GM18505 (cell line): ENCODE data around the gene ZNF423.

ENCODE experiments used
- ATAC-seq: cut with Tn5 transposase; IDR thresholded peaks from one replicate; pipeline ENCODE4 v1.9.1; 2021; ENCODE audit not compliant: unreplicated experiment
- POLR2A ChIP-seq: IDR thresholded peaks from 4 replicates; pipeline ENCODE4 v1.6.1; 2011; ENCODE audit warnings: borderline replicate concordance; ENCODE audit not compliant: insufficient read depth, insufficient read length; ENCODE audit errors: extremely low read depth

The ZNF423 gene

DNA sequence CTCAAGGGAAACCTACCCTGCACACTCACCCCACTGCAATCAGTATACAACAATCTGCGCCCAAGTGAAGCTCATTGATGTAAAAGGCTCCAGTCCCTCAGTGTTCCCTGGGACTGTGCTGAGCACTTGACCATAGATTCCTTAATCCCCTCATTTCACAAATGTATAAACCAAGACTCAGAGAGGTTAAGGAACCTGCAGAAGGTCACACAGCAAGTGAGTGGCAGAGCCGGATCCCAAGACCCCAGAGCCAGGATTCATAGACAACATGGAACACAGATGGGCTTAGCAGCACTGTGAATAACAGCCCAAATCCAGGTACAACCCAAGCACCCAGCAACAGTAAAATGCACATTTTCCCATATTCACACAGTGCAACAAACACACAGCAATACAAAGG lies 256.6 kb downstream of the ZNF423 start:
- ATAC-seq: no peak
- TF ChIP-seq POLR2A: no peak

DNA sequence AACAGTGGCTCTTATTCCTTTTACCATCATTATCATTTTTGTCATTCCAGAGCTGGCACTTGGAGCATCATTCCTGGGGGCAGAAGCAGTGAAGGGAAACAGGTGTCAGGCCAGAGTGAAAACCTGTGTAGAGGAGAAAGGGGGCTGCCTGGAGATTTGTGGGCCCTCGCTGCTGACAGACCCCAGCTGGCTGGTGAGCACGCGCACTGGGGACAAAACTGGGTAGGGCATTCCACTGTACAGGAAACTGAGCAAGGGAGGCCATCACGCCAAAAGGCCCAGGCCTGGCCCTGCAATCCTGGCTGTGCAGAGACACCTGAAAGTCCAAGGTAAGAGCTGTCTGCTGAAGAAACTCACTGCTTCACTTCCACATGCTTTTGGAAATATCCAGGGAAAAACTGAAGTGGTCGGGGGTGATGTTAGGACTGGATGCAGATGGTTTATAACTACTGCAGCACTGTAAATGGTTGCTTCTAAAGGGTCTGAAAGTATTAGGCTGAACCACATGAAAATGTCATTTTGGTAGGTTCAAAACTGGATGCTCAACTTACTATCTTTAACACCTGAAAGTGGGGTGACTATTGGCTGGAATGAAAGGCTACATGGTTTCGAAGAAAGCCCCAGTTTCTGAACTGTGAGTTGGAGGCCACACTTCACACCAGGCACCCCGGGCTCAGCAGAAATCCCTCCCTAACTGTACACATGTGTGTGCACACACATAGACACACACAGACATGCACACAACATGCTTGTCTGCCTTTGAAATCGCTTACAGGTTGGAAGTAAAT lies 257.3 kb downstream of the ZNF423 start:
- TF ChIP-seq POLR2A: no peak

DNA sequence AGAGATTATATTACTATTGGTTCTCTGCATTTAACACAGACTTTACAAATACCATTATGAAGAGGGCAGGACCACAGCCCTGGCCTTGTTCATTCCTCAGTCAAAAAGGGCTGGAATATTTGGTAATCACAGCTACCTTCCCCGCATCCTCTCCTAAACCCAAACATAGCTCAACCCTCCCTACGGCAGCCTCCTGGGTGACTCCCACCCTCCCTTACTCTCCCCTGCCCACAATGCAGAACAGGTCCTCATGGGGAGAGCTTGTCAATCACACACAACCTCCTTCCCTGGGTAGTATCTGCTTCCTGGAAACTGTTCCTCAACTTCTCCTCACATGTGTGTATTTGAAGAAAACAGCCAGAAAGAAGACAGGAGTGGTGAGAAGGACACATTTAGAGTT lies 258.1 kb downstream of the ZNF423 start:
- no peak for TF ChIP-seq POLR2A

More for the DNA sequence above, 257.3 kb downstream of the ZNF423 start:
- no peak for ATAC-seq

DNA sequence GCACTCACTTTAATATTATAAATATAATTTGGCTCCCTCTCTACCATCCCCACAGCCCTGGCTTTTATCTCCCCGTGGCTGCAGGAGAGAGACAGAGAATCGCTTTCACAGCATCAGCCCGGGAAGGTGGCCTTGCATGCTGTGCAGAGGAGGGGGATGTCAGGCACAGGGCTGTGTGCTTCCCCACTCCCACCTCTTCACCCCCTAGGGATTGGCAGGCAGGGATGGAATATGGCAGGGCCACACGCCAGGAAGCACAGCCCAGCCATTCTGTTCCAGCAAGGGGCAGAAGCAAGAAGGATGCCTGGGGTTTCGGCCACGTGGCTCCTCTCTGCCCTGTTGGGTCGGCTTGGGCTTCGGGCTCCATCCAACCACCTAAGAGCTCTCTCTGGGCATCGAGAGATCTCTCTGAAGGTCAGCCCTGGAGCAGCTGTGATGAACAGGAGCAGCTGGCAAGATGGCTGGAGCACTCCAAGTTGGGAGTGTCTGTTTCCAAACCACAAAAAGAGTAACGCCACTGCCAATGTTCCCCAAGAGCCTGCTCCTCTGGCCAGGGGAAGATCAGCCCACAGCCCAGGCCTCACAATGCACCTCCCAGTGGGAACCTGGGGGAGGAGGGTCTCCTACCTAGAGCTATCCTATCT lies 259.1 kb downstream of the ZNF423 start:
- ATAC-seq: no peak
- no peak for TF ChIP-seq POLR2A

More for the DNA sequence above, 258.1 kb downstream of the ZNF423 start:
- no peak for ATAC-seq

DNA sequence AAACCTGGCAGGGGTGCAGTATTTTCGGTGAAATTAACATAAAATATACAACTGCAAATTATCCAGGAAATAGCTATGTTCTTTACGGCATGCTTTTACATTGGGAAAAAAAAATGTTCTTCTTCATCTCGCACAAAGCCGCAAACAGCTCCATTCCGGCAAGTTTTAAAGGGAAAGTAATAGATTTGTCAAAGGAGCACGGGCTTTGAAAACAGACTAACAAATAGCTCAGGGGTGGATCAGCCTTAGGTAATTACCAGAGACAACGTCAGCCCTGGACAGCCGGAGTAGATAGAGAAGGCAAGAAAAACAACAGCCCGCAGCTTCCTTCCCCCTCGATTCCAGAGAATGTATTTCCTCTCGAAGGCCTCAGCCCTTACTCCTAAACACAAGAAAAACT lies 259.8 kb downstream of the ZNF423 start:
- TF ChIP-seq POLR2A: no peak
- no peak for ATAC-seq

DNA sequence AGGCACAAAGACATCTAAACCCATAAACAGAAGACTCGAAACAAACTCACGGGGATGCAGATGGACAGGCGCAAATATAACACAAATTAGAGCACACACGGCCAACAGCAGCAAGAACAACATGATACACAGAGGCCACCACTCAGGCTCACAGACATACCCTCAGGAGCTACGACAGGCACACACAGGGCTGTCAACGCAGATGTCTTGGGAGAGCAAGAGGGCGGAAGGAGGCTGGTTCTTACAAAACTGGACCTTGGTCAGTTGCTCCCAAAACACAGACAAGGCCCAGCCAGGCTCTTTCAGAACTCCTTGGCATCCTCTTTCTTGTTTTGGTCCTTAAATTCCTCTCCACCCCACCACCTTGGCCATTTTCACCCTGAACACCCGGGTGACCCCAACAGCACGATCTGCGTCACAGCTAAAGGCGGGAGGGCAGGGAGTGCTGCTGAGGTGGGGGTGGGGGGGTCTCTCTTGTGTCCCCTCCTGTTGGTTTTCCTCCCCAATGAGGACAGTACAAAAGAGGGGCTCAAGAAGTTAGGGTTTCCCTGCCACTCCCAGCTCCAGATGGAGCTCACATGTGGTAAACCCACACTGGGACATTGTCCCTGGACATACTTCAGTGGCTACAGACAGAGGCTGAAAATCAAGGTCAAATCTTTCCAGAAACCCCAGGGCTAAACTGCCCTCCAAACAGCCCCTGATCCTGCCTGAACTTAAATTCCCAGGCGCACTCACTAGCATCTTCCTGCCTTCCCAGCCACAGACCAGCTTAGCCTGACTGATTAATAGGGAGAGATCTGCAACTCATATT lies 261.0 kb downstream of the ZNF423 start:
- ATAC-seq: no peak
- TF ChIP-seq POLR2A: no peak

DNA sequence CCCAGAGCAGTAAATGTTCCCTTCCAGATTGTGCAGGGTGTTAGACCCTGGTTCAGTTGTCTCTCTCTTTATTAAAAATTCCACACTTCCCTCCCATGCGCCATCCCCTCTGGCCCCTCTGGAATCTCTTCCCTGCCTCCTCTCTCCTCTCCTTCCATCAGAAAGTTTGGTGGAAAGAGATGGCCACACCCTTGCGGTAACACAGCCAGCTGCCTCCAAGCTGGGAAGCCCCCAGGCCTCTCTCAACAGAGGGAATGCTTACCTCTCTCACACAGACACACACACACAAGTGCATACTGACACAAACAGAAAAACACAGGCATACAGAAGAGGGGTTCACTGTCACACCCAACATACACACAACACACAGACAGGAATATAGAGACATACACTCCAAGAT lies 261.8 kb downstream of the ZNF423 start:
- TF ChIP-seq POLR2A: no peak
- no peak for ATAC-seq

DNA sequence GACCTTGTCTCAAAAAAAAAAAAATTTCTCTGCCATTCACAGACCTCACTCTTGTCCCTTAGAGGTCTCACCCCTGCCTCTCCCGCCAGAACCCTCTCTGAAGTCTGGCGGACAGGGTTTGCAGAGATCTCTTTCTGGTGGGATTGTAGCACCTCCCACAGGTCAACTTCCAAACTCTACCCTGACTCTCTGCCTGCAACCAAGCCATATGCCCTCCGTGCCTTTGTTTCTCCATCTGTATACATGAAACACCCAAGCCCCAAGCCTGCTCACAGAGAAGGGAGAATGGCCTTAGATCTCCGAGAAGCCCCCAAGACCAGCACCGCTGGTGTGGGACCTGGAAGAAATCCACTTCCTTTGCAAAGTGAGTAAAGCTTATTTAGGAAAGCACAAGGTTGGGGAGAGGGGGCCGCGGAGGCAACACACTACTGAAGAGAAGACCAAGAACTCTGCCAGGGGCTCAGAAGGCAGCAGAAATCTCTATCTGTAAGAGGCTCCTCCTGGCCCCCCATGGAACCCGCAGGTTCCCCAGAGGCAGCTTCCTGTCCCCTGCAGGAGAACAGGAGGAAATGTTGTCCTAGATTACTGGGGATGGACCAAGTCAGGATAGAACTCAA lies 262.4 kb downstream of the ZNF423 start:
- TF ChIP-seq POLR2A: no peak
- no peak for ATAC-seq

DNA sequence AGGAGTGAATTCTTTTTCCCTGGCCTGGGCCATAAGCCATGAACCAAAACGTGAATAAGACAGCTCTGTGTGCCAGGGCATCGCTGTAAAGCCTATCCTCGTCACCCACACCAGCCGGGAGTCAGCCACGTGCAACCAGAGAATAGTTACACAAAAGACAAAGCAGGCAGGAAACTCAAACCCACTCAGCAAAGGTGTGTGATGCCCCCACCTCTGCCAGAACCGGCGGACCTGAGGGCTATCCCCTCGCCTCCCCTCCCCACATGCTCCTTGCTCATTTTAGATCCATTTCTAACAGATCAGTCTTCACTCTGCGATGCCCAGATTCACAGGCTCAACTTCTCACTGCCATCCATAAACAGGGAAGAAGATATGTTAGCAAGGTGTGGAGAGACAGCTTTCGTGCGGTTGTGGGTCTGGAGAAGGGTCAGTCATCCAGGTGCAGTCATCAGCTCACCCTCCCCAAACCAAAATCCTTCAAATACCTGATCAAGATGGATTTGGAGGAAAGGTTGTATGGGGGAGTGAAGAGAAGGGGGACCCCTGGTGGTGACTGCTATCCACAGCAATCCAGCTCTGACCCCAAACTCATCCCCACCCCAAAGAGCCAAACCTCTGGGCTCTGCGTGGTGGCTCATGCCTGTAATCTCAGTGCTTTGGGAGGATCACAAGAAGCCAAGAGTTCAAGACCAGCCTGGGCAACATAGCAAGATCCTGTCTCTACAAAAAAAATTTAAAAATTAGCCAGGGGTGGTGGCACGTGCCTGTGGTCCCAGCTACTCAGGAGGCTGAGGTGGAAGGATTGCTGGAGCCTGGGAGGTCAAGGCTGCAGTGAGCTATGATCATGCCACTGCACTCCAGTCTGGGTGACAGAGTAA lies 263.1 kb downstream of the ZNF423 start:
- ATAC-seq: no peak
- TF ChIP-seq POLR2A: no peak

DNA sequence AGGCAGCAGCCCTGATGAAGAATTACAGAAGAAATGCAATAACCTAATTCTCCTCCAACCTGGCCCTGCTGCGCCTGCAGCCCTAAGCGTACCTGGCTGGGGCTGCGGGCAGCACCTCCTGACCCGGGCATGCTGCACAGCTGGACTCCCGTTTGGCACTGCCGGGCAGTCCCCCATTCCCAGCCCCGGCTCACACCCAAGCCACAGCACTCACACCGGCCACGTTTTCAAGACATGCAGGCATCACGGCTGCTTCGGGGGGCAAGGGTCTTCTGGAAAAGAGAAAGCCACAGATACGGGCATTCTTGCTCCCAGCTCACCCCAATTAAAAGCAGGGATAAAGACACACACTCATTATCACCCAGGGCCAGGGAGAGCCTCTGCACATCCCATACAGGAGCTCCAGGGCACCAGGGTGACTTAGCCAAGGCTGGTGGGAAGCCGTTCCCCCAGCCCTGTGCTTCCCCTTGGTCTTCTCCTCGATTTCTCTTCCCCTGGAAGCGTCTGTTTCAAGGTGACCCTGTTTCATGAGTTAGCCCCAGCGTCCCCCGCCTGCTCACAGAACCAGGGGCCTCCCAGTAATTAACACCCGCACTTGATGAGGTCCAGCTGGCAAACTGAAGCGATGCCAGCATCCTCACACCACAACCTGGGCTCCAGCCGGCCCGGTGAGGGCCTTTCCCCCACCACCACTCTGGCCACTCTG lies 265.6 kb downstream of the ZNF423 start:
- TF ChIP-seq POLR2A: no peak
- no peak for ATAC-seq

DNA sequence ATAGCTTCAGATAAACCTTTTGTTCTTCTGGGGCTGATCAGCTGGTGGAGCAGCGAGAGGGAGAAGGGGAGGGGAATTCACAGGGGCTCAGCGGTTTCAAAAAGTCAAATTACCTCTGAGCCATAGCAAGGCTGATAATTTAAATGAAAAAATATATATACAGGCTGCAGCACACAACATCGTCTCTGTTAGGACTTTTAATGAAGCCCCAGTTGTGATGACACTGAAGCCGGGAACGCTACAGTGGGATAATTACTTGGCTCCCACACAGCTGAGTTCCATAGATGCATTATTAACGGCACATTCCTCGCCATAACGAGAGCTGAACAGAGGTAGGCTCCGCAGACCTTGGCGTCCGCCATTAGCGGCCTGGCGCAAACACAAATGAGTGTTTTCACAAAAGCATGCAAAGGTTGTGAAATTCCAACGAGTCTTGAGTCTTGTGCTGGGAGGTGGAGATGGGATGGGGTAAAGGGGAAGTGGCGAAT lies 266.3 kb downstream of the ZNF423 start:
- ATAC-seq: no peak
- no peak for TF ChIP-seq POLR2A
